Ovary (tissue), 9 donors: ENCODE data around the gene DELE1. TPM values are rescaled to one million over a fixed set of nuclear protein-coding genes. Genes with fewer than 3 reads are reported as not detected.

Source experiments
- DNase-seq, 5 donors: peaks; one replicate each; pipeline ENCODE4 v3.0.0-alpha.2; 2019 to 2020
- H3K27ac ChIP-seq, 2 donors: fragments of 200-600 bp; one replicate each; pipeline versions ENCODE4 v1.5.1 to v1.8.0; 2019 to 2022
- H3K27me3 ChIP-seq: fragments of 200-600 bp; one replicate; pipeline ENCODE4 v1.8.0; 2022
- H3K36me3 ChIP-seq: fragments of 200-600 bp; sonication (generic); one replicate; pipeline ENCODE4 v1.5.1; 2019
- H3K4me1 ChIP-seq: one replicate; pipeline ENCODE4 v1.8.1; 2013; ENCODE audit warnings: mild to moderate bottlenecking, moderate library complexity; ENCODE audit not compliant: insufficient read depth
- H3K4me3 ChIP-seq: fragments of 200-600 bp; sonication (generic); one replicate; pipeline ENCODE4 v1.5.1; 2017
- H3K9me3 ChIP-seq, 2 donors: fragments of 200-600 bp in 1 of 2; sonication (generic) in 1 of 2; one replicate each; pipeline versions ENCODE4 v1.5.1 to v1.8.1; 2013 to 2019; ENCODE audit warnings: mild to moderate bottlenecking in 1 of 2, moderate library complexity in 1 of 2
- CTCF ChIP-seq, 3 donors: fragments of 450-650 bp in 2 of 3; fragments of 200-600 bp in 1 of 3; IDR thresholded peaks; one replicate each; pipeline versions ENCODE4 v1.5.1 to v1.8.0; 2016 to 2022; ENCODE audit warnings: antibody characterized with exemption in 3 of 3, mild to moderate bottlenecking in 1 of 3
- EP300 ChIP-seq: sonication (generic); formaldehyde crosslinking; IDR thresholded peaks from one replicate; pipeline ENCODE4 v1.6.1; 2017; ENCODE audit warnings: antibody characterized with exemption
- POLR2A ChIP-seq: fragments of 450-650 bp; IDR thresholded peaks from one replicate; pipeline ENCODE4 v1.6.1; 2017; ENCODE audit warnings: antibody characterized with exemption, mild to moderate bottlenecking, moderate library complexity
- WGBS, 3 donors: extraction: QIAGEN DNeasy Blood & Tissue Kit in 1 of 3; methylation state at CpG; one replicate each; pipeline versions ENCODE4 v1.1.5 to v1.1.7; 2013 to 2017; 5-methylcytosine and 5-hydroxymethylcytosine counted together
- intact Hi-C, 4 donors: fragments of 100-400 bp; cut with DNase I; formaldehyde crosslinking; loops; one replicate each; pipeline versions ENCODE4 v1.11.0 to v1.15.1; 2022 to 2023
- polyA plus RNA-seq, 2 donors: library from polyadenylated mRNA; stranded (reverse); fragments of 200-250 nt in 1 of 2; fragments of 350-450 nt in 1 of 2; fragmentation: Illumina TruSeq in 1 of 2; extraction: RNeasy Lipid Tissue Mini Kit (QIAGEN cat#74804) in 1 of 2; gene quantifications; one replicate each; pipeline ENCODE4 v1.2.3, GENCODE V29; 2013 to 2014
- total RNA-seq, 7 donors: library from RNA; depleted of rRNA in 2 of 7; stranded (reverse); fragments of >200 nt in 2 of 7; fragmentation: NEBNext Ultra II Directional in 3 of 7; extraction: Animal tissue kit (Norgen Biotek cat#: 25700) in 3 of 7; gene quantifications; one replicate each; pipeline versions ENCODE4 v1.1.0 to v1.2.4, GENCODE V29; 2016 to 2023
- donor health status: DM: no; HTN: no; CAD: no; lungs with moderate emphysema.
- donor health status: DM: no; HTN: no; CAD: no.
- donor health status: Bipolar disorder and iron deficiency.
- donor health status: DM: yes; HTN: yes; CAD: no.
- donor health status: DM: no; HTN: no; CAD: no.
- donor health status: DM: yes; HTN: yes; CAD: no.

The DELE1 gene
- total and polyA plus RNA-seq, 9 donors: 39.0 to 69.8 (median 48.4) TPM

GRCh38 chr5:141915881-141916336, 7.8 kb upstream of the DELE1 start:
- intact Hi-C loops: no loop called here
- TF ChIP-seq CTCF (IDR thresholded peaks at IDR 0.05): no peak
- TF ChIP-seq POLR2A: no peak
- TF ChIP-seq EP300: no peak
- 71 to 76% (median 72%) methylated on average over 6 of the region's 6 CpGs for WGBS, 3 donors
- H3K27me3 ChIP-seq: no peaks in the 10 kb centered on the region
- no peak overlapping the region for H3K4me3 ChIP-seq
- no peak for DNase-seq
- no peak overlapping the region for H3K27ac ChIP-seq
- peaks cover 2% of the 10 kb centered on the region for H3K4me1 ChIP-seq
- no peaks in the 10 kb centered on the region for H3K9me3 ChIP-seq
- H3K36me3 ChIP-seq: no peaks in the 10 kb centered on the region

DNA sequence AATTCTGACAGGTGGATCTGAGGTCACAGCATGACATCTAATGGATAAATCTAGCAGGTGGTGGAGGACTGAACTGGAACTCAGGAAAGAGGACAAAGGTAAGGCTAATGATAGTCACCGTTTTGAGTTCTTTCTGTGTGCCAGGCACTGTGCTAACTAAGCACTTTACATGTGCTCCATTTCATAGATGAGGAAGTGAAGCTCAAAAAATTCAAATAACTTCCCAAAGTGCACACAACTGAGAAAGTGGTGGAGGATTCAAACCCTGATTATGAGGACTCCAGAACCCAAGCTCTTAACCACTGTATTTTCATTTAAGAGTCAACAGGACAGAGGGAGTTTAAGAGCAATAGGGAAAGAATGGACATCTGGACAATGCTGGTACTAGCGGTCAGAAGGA, 7.1 kb upstream of the DELE1 start:
- intact Hi-C loops: no loop called here
- 59 to 81% (median 67%) methylated on average over 2 of the region's 2 CpGs for WGBS, 3 donors

GRCh38 chr5:141917760-141918159, 5.9 kb upstream of the DELE1 start:
- 76 to 86% (median 82%) methylated on average over 5 of the region's 5 CpGs for WGBS, 3 donors
- Histone ChIP-seq H3K27ac (no peak overlapping the region), H3K36me3 (no peaks in the 10 kb centered on the region), H3K4me1 (peaks cover 3% of the 10 kb centered on the region), H3K9me3 (no peaks in the 10 kb centered on the region), H3K27me3 (no peaks in the 10 kb centered on the region), H3K4me3 (no peak overlapping the region)
- DNase-seq: no peak
- intact Hi-C loops: no loop called here
- no peak for TF ChIP-seq CTCF (IDR thresholded peaks at IDR 0.05)
- no peak for TF ChIP-seq POLR2A
- TF ChIP-seq EP300: no peak

More for the DNA sequence above, 7.1 kb upstream of the DELE1 start:
- no peak for DNase-seq
- no peak overlapping the region for H3K4me3 ChIP-seq
- no peak overlapping the region for H3K27ac ChIP-seq
- H3K4me1 ChIP-seq: peaks cover 2% of the 10 kb centered on the region
- no peak for TF ChIP-seq CTCF (IDR thresholded peaks at IDR 0.05)
- TF ChIP-seq EP300: no peak
- no peak for TF ChIP-seq POLR2A
- no peaks in the 10 kb centered on the region for H3K36me3 ChIP-seq
- H3K9me3 ChIP-seq: no peaks in the 10 kb centered on the region
- no peaks in the 10 kb centered on the region for H3K27me3 ChIP-seq

GRCh38 chr5:141919218-141920119, 4.2 kb upstream of the DELE1 start:
- Histone ChIP-seq H3K36me3 (no peaks in the 10 kb centered on the region), H3K27me3 (no peaks in the 10 kb centered on the region), H3K27ac (no peak overlapping the region), H3K4me1 (peaks cover 6% of the 10 kb centered on the region), H3K4me3 (no peak overlapping the region), H3K9me3 (no peaks in the 10 kb centered on the region)
- intact Hi-C loops: no loop called here
- no peak for DNase-seq
- 78 to 84% (median 79%) methylated on average over 8 of the region's 8 CpGs for WGBS, 3 donors
- TF ChIP-seq CTCF (IDR thresholded peaks at IDR 0.05) (no peak), EP300 (no peak), POLR2A (no peak)
